HG03442 (cell line): ENCODE measurements around the gene RYR3.

ENCODE experiments used
- ATAC-seq: cut with Tn5 transposase; IDR thresholded peaks from one replicate; pipeline ENCODE4 v1.9.1; 2021; ENCODE audit warnings: mild to moderate bottlenecking, moderate library complexity; ENCODE audit not compliant: unreplicated experiment

The RYR3 gene

DNA sequence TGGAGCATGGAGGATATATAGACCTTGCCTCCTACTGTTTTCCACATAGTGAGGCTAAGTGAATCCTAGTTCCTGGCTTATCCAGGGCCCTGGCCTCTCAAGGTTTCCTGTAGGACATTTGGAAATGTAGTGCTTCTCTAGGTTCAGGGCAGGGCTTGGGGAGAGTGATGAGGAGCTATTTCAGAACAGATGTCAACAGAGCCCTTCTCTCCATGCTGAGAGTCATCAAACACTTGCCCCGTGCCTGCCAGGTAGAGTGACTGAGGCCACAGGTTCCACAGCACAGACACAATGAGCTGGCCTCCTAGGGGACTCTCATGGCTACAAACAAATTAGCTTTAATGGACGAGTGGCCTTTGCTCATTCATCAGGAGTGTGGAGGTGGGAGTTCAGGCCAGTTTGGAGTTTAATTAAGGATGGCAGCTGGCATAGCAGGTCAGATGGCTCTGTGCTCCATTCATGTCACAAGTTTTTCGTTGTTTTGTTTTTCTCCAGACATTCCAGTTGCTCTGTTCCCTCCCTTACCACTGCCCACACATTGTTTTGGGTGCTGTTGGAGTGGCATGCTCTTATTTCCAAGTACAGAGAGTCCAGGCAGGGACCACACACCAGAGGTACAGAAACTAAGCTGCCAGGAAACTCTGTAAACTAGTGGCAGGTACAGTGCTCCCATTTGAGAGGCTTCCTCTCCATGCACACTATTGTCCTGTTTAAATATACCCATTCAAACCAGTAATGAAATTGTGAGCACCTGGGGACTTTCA is 189.8 kb downstream of the RYR3 start:
- ATAC-seq = no peak

DNA sequence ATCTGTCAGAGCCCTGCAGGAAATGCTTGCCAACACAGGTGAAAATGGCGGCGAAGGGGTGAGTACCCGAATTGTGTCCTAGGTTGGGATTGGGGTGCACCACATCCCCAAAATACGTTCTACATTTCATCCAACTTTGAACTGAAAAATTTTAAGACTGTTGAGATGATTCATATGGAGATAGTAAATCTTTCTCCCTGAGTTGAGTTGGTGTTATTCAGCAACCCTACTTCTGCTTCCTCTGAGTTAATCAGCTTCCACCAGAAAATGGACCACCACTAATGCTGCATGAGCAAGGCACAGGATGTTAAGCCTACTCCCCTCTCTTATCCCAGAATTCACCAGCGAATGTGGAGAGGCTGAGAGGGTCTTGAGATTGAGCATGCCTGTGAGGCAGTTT is 192.9 kb downstream of the RYR3 start:
- no peak for ATAC-seq

DNA sequence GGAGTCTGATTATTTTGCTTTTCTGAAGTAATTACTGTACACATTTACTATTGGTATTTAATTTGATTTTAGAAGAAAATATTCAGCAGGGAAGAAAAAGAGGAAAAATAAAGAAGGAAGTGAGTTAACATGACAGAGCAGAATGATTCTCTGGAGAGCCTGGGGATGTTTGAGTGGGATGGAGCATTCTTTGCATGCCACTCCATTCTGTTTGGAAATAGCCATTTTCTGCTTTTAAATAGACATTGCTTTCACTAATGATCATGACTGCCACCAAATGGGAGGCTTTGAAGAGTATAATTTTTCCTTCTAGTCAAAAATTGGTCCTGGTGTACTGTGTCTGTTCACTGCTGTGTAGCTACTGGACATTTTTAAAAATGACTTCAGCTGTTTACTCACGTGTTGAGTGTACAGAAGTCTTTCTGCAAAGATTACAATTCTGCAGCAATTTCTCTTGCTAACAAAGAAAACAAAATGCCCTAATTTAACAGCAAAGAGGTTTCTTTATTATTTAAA is 196.1 kb downstream of the RYR3 start:
- no peak for ATAC-seq

DNA sequence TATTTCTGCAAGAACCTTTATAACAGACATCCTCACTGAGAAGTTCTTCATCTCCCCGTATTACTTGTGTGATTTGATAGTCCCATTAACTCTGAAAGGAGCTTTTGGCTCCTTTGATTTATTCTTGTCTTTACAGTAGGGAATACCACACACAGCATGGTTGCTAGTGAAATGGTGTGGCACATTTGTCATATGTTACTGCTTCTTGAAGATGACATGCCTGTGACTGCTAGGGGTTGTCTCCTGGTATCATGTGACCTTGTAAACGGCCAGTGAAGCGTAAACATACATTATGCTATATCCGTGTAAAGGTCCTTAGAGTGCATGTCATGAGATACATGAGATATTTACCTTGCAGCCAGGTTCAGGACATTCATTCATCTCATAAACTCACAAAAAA is 197.9 kb downstream of the RYR3 start:
- ATAC-seq = no peak

DNA sequence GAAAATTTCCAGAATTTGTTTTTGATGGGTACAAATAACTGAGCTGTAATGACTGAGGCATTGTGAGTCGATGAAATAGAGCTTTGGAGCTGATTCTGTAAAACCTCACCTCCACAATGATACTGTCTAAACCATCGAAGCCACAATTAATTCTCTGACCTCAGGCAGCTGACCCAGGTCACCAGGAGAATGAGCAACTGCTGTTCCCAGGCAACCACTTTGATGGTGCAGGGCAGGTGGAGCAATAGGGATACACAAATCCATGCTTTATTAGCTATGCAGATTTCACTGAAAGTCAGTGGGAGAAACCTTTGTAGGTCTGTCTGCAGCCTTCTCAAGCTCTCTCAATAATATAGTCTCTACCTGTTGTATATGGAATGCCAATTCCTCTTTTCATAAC is 204.4 kb downstream of the RYR3 start:
- ATAC-seq = no peak

DNA sequence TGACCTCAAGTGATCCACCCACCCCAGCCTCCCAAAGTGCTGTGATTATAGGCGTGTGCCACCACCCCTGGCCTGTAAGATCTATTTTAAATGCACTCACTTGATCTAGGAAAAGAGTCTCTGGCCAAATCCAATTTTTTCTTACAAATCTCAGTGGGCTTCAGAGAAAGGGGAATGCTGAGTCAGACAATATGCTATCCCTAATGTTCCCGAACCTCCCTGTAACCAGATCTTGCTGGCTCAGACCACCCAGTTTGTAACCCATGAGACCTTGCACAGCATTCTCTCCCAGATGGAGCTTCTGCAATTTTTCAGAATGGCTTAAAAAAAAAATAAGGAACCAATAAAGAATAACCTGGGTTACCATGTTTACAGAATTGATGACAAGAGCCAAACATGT is 205.8 kb downstream of the RYR3 start:
- ATAC-seq = no peak

DNA sequence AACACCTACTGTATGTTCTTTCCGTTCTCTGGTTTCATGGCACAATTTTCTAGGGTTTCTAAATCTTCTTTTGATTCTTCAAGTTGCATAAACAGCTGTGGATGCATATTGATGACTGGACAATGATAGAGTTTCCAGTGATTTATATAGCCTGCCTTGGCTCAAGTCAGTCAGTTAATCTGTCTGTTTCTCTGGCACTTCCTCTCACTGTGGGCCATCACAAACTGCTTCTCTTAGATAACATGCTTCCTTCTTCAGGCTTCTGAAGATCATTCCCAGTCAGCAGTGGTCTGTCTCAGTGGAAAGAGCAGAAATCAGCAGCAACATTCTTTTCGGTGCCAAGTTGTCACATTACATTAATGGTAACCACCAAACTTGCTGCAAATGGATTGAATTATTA is 207.2 kb downstream of the RYR3 start:
- no peak for ATAC-seq

DNA sequence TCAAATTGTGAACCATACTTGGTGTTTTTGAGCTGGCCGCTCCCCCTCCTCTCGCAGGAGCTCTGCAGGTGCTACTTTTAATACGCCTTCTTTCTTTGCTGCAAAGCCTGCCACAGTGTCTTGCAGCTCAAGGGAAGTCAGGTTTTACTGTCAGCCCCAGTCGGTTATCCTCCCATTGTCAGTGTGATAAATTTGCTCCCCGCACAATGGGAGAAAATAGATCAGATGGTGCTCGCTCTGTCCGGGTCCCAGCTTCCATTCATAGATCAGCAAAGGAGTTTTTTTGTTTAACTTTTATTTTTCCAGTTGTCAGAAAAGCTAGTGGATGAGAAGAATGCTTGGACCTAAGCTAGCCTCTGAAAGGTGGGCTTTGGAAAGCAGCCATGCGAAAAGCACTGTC is 207.7 kb downstream of the RYR3 start:
- no peak for ATAC-seq

DNA sequence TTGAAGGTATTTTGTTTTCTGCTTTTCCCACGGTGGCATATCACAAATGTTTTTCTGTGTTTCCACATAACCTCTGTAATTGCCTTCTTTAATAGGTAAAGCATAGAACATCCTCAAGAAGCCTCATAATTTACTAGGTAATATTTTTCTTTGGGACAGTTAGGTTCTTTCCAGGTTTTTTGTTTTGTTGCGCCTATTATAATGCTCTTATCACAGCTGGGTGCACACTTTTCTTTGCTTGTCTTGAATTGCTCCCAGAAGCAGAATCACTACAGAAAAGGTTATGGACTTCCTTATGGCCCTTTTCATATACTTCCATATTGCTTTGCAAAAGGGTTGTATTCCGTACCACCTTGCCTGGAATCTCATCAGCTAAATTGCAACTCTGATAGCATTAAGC is 213.5 kb downstream of the RYR3 start:
- no peak for ATAC-seq

DNA sequence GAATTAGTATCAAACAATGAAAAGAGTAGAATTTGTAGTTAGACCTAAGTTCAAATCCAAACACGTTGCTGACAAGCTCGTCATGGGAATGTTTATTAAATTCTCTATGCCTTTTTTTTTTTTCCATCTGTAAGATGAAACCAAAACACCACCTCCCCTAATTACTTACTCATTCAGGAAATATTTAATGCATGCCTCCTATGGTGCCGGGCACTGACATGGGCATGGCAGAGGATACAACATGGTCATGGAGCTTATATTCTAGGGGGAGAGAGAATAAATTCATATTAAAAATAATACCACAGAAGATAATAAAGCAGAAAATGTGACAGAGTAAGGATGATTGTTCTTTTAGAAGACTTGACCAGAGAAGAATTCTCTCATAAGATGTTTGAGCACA is 215.8 kb downstream of the RYR3 start:
- ATAC-seq = no peak

DNA sequence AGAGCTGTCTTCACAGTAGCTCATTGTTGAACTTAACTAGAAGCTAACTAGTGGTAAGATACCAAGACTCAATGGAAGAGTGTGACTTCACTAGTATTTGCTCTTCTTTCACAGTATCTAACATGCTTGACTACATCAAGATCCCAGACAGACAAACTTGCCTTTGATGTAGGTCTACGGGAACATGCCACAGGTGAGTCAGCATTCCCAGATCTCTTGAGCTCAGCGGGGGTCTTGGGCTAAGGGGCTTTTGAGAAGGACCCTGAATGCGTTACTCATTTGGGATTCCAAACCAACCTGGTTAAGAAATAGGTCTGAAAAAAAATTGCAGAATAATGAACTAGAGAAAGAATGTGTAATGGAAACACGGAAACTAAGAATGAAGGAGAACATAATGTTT is 222.4 kb downstream of the RYR3 start:
- no peak for ATAC-seq

DNA sequence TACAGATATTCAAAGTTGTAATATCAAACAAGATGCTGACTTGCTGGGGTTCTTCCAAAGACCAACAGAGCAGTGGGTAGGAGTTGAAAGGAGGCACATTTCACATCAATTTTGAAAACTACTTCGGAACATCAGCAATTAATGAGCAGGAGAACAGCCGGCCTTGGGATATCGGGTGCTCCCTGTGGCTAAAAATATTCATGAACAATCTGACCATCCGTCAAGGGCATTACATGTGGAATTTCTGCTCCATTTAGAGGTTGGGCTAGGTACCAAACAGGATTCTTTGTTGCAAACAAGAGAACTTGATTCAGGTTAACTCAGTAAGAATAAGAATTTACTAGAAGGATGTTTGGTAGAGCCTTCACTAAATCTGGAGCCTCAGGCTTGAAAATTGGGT is 223.9 kb downstream of the RYR3 start:
- no peak for ATAC-seq

DNA sequence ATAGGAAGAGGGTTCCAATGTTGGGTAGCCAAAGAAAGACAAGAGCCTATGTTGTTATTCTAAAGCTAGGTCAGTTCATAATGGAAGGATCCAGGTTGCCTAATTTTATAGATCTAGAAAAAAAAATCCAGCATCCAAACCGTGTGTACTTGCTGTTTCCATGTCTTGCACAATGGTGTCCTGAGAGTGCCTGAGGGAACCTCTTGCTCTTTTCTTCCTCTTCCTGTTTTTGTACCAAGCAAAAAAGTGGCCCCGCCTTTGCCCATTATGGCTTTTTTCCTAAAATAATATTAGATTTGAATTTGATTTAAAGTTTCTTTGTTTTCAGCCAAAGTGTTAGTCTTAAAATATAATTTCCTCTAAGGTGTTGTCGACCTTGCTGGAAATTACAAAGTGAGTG is 224.4 kb downstream of the RYR3 start:
- no peak for ATAC-seq

DNA sequence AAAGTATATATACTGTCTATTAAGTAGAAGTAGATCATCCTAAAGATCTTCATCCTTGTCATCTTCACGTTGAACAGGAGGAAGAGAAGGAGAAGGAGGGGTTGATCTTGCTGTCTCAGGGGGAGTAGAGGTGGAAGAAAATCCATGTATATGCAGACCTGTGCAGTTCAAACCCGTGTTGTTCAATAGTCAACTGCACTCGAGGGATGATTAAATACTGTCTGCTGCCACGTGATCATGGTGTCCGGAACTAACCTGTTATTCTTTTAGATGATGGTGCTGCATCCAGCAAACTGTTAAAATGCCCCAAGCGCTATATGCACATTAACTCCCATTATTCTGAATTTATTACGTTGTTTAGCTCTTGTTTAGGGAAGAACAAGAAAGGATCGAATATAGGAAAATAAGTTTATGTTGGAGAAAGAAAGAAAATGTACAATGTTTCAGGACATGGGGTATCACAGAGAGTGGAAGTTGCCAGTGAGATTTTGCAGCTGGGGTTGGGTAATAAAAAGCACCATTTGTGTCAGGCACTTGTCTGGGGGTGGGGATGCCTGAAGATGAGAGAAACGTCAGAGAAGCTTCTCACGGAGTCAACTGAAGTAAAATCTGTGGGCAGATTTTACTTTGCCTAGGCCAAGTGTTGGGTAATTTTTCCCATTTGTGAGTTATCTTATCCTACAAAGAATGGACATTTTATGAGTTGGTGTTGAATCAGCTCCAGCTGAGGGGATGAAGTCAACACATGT is 229.2 kb downstream of the RYR3 start:
- no peak for ATAC-seq

DNA sequence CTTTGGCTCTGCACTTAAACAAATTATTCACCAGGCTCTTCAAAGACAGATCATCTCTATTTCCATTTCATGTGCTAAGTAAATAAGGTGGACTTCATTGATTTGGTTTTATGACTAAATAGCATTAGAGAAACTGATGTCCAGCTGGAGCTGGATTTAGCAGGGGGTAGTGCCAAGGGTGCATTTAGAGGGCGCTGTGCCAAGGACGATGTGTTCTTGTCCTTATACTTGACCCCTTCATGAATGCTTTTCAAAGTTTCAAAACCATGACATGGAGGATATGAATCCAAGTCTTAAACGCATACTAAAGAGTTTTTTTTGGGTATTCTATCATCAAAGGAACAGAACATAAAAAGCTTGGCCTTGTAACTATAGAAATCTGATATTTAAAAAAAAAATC is 233.2 kb downstream of the RYR3 start:
- no peak for ATAC-seq

DNA sequence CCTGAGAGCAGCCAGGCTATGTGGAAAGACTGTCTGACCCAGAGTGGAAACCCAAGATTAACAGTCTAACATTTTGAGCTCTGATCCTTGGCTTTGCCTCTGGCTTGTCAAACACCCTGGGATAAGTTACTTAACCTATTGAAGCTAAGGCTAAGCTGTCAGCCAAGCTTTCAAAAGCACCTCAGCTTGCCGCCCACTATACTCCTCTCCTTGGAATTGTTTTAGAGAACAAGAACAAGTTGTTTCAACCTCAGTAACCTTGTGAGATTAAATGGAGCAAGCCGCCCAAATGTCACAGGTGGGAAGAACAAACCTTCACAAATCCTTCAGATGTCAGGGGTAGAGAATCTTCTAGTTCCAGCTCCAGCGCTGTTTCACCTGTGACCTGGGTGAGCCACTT is 235.1 kb downstream of the RYR3 start:
- no peak for ATAC-seq

DNA sequence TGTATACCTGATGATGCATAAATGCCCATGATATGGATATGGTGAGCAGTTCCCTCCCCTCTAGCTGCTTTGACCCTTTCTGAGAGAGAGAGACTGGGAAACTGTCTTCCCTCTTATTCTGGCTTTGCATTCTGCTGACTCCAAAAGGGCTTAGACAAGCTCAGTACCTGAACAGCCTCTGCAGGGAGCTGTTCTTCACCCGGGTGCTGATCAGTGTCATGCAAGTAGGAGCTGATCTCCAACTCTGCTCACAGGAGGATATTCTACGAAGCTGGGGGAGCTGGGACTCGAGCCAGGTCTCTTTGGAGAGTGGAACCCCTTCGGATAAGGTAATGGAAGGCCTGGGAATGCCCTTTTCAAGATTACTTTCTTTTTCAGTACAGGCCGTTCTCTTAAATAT is 237.1 kb downstream of the RYR3 start:
- ATAC-seq = no peak

DNA sequence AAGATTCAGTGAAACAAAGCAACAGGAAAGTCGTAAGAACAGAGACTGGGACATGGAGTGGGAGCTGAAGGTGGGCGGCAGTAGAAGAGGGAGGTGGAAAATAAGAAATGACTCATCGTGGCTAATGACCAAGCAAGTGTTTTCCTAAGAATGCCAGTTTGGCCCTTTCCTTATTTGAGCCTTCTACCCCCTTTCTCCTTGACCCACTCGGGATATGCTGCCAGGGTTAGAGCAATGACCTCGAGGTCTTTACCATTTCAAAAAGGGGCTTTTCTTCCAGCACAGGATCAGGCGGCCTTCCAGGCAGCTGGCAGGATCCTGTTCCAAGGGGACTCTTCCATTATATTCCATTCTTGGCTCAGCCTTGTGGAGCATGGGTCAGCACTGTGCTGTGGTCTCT is 241.1 kb downstream of the RYR3 start:
- ATAC-seq = no peak

DNA sequence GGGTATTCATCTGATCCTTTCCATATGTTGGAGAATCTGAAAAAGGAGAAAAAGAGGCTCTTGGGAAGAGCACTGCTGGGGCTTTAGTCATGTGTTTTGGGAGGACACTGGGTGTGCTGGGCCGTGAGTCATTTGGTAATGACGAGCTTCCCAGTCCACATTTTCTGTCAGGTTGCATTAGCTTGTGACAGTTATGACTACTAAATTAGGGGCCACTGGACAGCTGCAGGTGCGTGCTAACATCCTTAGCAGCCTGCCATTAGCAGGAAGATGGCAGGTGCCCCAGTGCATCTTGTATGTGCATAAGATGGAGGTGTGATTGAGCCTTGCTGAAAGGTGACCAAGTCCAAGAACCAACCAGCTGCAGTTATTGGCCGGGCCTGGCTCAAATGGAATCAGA is 242.4 kb downstream of the RYR3 start:
- ATAC-seq = no peak

DNA sequence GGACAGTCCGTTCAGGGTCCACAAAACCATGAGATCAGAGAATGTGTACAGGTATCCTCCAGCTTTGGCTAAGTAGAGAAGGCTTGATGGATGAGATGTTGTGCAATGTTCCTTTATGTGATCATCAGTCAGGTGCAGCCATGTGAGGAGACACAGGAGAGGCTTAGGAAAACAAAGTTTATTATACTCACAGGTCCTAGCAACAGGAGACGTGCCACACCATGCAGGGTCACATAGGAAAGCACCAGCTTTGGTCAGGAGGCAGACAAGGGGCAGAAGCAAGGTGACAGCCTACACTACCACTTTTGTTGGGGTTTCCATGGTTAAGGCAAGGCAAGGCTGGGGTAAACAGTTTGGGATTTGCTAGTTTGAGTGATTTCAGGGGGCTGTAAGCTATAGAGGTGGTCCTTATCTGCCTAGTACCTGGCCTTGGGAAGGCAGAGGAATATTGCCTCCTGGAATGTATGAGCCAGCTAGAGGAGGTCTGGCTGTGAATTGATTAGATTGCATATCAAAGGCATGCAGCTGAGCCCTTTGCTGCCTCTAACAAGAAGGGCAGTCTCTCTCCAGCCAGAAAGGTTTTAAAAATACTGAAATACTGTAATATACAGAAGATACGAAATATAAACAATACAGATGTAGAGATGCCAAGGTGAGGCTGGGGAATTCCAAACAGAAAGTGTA is 248.6 kb downstream of the RYR3 start:
- no peak for ATAC-seq

DNA sequence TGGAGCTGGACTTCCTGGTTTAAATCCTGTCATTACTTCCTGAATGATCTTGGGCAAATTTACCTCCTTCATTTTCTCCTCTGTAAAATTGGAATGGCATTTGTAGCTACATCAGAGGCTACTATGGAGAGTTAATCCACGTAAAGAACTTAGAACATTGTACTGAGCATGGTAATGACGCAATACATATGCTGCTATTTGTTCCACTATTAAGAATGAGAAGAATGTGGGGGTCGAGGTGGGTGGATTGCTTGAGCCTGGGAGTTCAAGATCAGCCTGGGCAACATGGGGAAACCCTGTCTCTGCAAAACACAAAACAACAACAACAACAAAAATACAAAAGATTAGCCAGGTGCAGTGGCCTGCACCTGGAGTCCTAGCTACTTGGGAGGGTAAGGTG is 250.6 kb downstream of the RYR3 start:
- ATAC-seq = no peak

DNA sequence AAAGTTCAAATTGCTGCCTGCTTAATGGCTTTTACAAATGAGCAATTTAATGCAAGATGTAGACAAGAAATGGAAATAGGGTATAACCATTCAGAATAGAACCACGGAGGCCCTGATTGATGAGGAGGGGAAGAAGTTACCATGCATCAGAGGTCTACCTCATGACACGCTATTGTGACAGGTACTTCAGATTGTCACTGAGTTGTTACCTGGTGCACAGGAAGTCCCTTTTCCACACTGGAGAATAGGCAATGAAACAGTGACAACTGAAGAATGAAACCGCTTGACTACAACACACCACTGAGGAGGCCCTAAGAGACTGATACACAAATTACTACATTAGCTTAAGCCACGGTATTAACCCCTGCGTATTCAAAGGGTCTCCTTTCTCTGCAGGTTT is 251.2 kb downstream of the RYR3 start:
- ATAC-seq = no peak
